ENCODE data around the gene FAM124A. TPM values are rescaled to one million over a fixed set of nuclear protein-coding genes. Genes with fewer than 3 reads are reported as not detected.
A peak's percentile ranks its signal among the peaks of the same experiment; 100 is the strongest.

FAM124A gene
- total and polyA plus RNA-seq, 2 experiments from 2014 or later: 37.7 to 109 TPM

DNA sequence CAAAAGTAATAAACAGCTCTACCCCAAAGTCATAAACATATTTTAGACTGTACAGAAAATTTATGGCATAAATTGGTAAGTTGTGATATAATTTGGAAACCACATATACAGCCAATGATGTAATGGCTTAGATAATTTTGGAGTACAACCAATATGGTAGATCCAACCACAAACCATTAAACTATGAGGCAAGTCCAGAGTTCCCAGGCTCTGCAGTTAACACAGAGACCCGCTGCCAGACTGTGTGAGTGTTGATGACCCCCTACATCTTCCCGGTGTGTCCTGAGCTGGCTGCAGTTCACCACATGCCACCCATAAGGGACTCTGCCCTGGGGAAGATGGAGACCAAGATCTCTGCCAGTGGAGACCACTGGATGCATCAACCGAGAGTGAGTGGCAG lies 107.4 kb downstream of the FAM124A start:
- Histone ChIP-seq H3F3A (replicated peaks; ENCODE audit: low read depth) (no peaks in the 10 kb centered on the region), H3K27me3 (ENCODE audit: insufficient read depth) (no peaks in the 10 kb centered on the region), H3K36me3 (ENCODE audit: insufficient read depth) (no peaks in the 10 kb centered on the region), H3K4me3 (no peak overlapping the region), H3K27ac (ENCODE audit: low read depth) (no peak overlapping the region), H3K79me2 (replicated peaks; ENCODE audit: insufficient read depth) (no peaks in the 10 kb centered on the region), H3K4me1 (ENCODE audit: insufficient read depth) (peaks cover 25% of the 10 kb centered on the region), H2AFZ (no peak overlapping the region), H3K9me2 (ENCODE audit: insufficient read depth) (peaks cover 8% of the 10 kb centered on the region; the same call in 1 of the 2 replicates), H3K4me2 (no peak overlapping the region), H4K20me1 (replicated peaks; ENCODE audit: insufficient read depth) (no peaks in the 10 kb centered on the region)
- H3K9me3 Mint-ChIP-seq: no peaks in the 10 kb centered on the region; the same call in 2 of the 3 replicates
- DNase-seq (ENCODE audit: low spot score) (no peak), ATAC-seq (no peak)
- H3K4me3 Mint-ChIP-seq: no peak overlapping the region
- no peak overlapping the region for H3K27ac Mint-ChIP-seq
- peaks cover 27% of the 10 kb centered on the region for H3K4me1 Mint-ChIP-seq
- H3K36me3 Mint-ChIP-seq (ENCODE audit: low read depth): no peaks in the 10 kb centered on the region
- peaks cover 4% of the 10 kb centered on the region for H3K27me3 Mint-ChIP-seq (ENCODE audit: insufficient read depth, low read depth, poor library complexity)
- TF ChIP-seq JUNB (IDR thresholded peaks at IDR 0.05; ENCODE audit: unreplicated experiment): no peak
- no peak for TF ChIP-seq NANOG (IDR thresholded peaks at IDR 0.05; ENCODE audit: borderline replicate concordance)
- TF ChIP-seq CREB1 (CRISPR knock-in tag; IDR thresholded peaks at IDR 0.05; ENCODE audit: low read depth): no peak
- TF ChIP-seq CTCF (conservative IDR thresholded peaks at IDR 0.05; ENCODE audit: low read depth in 2 of 2): no peak
- TF ChIP-seq, protein P1, sequence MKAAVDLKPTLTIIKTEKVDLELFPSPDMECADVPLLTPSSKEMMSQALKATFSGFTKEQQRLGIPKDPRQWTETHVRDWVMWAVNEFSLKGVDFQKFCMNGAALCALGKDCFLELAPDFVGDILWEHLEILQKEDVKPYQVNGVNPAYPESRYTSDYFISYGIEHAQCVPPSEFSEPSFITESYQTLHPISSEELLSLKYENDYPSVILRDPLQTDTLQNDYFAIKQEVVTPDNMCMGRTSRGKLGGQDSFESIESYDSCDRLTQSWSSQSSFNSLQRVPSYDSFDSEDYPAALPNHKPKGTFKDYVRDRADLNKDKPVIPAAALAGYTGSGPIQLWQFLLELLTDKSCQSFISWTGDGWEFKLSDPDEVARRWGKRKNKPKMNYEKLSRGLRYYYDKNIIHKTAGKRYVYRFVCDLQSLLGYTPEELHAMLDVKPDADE (IDR thresholded peaks at IDR 0.05): no peak
- no peak for TF ChIP-seq ZNF331 (CRISPR knock-in tag; IDR thresholded peaks at IDR 0.05; ENCODE audit: low read depth)

DNA sequence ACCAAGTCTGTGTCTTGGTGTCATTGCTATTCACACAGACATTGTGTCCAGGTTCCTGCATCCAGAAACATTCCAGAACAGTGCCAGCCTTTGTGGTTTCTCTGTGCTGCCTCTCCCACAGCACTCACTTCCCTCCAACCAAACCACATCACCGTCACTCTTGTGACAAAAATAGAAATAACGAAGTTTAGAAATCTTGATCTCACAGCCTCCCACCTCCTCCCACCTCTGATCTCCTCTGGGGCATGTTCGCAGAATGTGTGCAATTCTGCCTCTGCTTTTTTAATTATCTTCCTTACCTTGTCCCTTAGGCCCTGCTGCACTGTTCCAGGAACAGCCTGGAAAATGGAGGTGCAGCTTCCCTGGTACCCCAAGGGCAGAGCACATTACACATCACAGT lies 108.6 kb downstream of the FAM124A start:
- no peaks in the 10 kb centered on the region for H4K20me1 ChIP-seq (replicated peaks; ENCODE audit: insufficient read depth)
- Mint-ChIP-seq H3K9me3 (no peaks in the 10 kb centered on the region; the same call in 2 of the 3 replicates), H3K27ac (no peak overlapping the region), H3K4me1 (peaks cover 23% of the 10 kb centered on the region), H3K4me3 (no peak overlapping the region), H3K36me3 (ENCODE audit: low read depth) (no peaks in the 10 kb centered on the region), H3K27me3 (ENCODE audit: insufficient read depth, low read depth, poor library complexity) (peaks cover 4% of the 10 kb centered on the region)
- H3K27me3 ChIP-seq (ENCODE audit: insufficient read depth): no peaks in the 10 kb centered on the region
- H2AFZ ChIP-seq: 0 out of 2 replicates have a peak overlapping the region, but pooled peaks have one; percentile 48
- no peaks in the 10 kb centered on the region for H3K79me2 ChIP-seq (replicated peaks; ENCODE audit: insufficient read depth)
- no peak overlapping the region for H3K4me3 ChIP-seq
- no peaks in the 10 kb centered on the region for H3K36me3 ChIP-seq (ENCODE audit: insufficient read depth)
- no peaks in the 10 kb centered on the region for H3F3A ChIP-seq (replicated peaks; ENCODE audit: low read depth)
- H3K9me2 ChIP-seq (ENCODE audit: insufficient read depth): peaks cover under 1% of the 10 kb centered on the region; the same call in 1 of the 2 replicates
- H3K4me2 ChIP-seq: no peak overlapping the region
- H3K4me1 ChIP-seq (ENCODE audit: insufficient read depth): peaks cover 23% of the 10 kb centered on the region
- DNase-seq (ENCODE audit: low spot score): no peak
- no peak overlapping the region for H3K27ac ChIP-seq (ENCODE audit: low read depth)
- ATAC-seq: no peak
- TF ChIP-seq CTCF (conservative IDR thresholded peaks at IDR 0.05; ENCODE audit: low read depth in 2 of 2) (no peak), CREB1 (CRISPR knock-in tag; IDR thresholded peaks at IDR 0.05; ENCODE audit: low read depth) (no peak), JUNB (IDR thresholded peaks at IDR 0.05; ENCODE audit: unreplicated experiment) (no peak), POLR2AphosphoS5 (IDR thresholded peaks at IDR 0.05; ENCODE audit: low read depth) (no peak), ZNF331 (CRISPR knock-in tag; IDR thresholded peaks at IDR 0.05; ENCODE audit: low read depth) (no peak), EZH2 (IDR thresholded peaks at IDR 0.05; ENCODE audit: low read depth, unreplicated experiment) (no peak)
- TF ChIP-seq, protein P2, sequence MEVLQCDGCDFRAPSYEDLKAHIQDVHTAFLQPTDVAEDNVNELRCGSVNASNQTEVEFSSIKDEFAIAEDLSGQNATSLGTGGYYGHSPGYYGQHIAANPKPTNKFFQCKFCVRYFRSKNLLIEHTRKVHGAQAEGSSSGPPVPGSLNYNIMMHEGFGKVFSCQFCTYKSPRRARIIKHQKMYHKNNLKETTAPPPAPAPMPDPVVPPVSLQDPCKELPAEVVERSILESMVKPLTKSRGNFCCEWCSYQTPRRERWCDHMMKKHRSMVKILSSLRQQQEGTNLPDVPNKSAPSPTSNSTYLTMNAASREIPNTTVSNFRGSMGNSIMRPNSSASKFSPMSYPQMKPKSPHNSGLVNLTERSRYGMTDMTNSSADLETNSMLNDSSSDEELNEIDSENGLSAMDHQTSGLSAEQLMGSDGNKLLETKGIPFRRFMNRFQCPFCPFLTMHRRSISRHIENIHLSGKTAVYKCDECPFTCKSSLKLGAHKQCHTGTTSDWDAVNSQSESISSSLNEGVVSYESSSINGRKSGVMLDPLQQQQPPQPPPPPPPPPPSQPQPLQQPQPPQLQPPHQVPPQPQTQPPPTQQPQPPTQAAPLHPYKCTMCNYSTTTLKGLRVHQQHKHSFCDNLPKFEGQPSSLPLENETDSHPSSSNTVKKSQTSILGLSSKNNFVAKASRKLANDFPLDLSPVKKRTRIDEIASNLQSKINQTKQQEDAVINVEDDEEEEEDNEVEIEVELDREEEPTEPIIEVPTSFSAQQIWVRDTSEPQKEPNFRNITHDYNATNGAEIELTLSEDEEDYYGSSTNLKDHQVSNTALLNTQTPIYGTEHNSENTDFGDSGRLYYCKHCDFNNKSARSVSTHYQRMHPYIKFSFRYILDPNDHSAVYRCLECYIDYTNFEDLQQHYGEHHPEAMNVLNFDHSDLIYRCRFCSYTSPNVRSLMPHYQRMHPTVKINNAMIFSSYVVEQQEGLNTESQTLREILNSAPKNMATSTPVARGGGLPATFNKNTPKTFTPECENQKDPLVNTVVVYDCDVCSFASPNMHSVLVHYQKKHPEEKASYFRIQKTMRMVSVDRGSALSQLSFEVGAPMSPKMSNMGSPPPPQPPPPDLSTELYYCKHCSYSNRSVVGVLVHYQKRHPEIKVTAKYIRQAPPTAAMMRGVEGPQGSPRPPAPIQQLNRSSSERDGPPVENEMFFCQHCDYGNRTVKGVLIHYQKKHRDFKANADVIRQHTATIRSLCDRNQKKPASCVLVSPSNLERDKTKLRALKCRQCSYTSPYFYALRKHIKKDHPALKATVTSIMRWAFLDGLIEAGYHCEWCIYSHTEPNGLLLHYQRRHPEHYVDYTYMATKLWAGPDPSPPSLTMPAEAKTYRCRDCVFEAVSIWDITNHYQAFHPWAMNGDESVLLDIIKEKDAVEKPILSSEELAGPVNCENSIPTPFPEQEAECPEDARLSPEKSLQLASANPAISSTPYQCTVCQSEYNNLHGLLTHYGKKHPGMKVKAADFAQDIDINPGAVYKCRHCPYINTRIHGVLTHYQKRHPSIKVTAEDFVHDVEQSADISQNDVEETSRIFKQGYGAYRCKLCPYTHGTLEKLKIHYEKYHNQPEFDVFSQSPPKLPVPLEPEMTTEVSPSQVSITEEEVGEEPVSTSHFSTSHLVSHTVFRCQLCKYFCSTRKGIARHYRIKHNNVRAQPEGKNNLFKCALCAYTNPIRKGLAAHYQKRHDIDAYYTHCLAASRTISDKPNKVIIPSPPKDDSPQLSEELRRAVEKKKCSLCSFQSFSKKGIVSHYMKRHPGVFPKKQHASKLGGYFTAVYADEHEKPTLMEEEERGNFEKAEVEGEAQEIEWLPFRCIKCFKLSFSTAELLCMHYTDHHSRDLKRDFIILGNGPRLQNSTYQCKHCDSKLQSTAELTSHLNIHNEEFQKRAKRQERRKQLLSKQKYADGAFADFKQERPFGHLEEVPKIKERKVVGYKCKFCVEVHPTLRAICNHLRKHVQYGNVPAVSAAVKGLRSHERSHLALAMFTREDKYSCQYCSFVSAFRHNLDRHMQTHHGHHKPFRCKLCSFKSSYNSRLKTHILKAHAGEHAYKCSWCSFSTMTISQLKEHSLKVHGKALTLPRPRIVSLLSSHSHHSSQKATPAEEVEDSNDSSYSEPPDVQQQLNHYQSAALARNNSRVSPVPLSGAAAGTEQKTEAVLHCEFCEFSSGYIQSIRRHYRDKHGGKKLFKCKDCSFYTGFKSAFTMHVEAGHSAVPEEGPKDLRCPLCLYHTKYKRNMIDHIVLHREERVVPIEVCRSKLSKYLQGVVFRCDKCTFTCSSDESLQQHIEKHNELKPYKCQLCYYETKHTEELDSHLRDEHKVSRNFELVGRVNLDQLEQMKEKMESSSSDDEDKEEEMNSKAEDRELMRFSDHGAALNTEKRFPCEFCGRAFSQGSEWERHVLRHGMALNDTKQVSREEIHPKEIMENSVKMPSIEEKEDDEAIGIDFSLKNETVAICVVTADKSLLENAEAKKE (CRISPR knock-in tag; IDR thresholded peaks at IDR 0.05): no peak
